Osteoblast (primary cell): ENCODE data around the gene NDUFS1. TPM values are rescaled to one million over a fixed set of nuclear protein-coding genes. Genes with fewer than 3 reads are reported as not detected.
"Not testable (repeated sequence)": the region's sequence is repeated elsewhere in the genome, so short reads cannot be mapped to it uniquely, and the experiment has no call there.

Experiments
- DNase-seq: peaks from one replicate; pipeline ENCODE4 v3.0.0; 2011; ENCODE audit warnings: low spot score, mixed read lengths; ENCODE audit not compliant: insufficient read length; ENCODE audit errors: missing footprints
- H2AFZ ChIP-seq: 2 replicates; pipeline ENCODE4 v1.6.0; 2011; ENCODE audit warnings: mild to moderate bottlenecking, low read length
- H3K27ac ChIP-seq: 2 replicates; pipeline ENCODE4 v1.5.1; 2011; ENCODE audit warnings: mild to moderate bottlenecking, low read depth, low read length, moderate library complexity
- H3K27me3 ChIP-seq: 2 replicates; pipeline ENCODE4 v1.6.0; 2012; ENCODE audit warnings: mild to moderate bottlenecking, control low read depth, inconsistent platforms, low read length, moderate library complexity; ENCODE audit not compliant: insufficient read depth
- H3K36me3 ChIP-seq: 2 replicates; pipeline ENCODE4 v1.5.1; 2011; ENCODE audit warnings: mild to moderate bottlenecking, low read length, control low read depth, moderate library complexity; ENCODE audit not compliant: insufficient read depth
- H3K4me1 ChIP-seq: 2 replicates; pipeline ENCODE4 v1.5.1; 2011; ENCODE audit warnings: mild to moderate bottlenecking, low read length, control low read depth, moderate library complexity; ENCODE audit not compliant: insufficient read depth
- H3K4me2 ChIP-seq: 2 replicates; pipeline ENCODE4 v1.6.0; 2011; ENCODE audit warnings: mild to moderate bottlenecking, low read length; ENCODE audit not compliant: insufficient read depth
- H3K4me3 ChIP-seq: fragments of 200-600 bp; sonication (generic); 3 replicates; pipeline ENCODE4 v1.5.1; 2012; ENCODE audit warnings: mild to moderate bottlenecking, low read length, inconsistent platforms; ENCODE audit not compliant: insufficient read depth
- H3K79me2 ChIP-seq: 2 replicates; pipeline ENCODE4 v1.6.0; 2012; ENCODE audit warnings: mild to moderate bottlenecking, low read length, control low read depth, inconsistent platforms; ENCODE audit not compliant: insufficient read depth
- H3K9me3 ChIP-seq: 2 replicates; pipeline ENCODE4 v1.5.1; 2011; ENCODE audit warnings: low read depth, low read length, control low read depth
- H4K20me1 ChIP-seq: 2 replicates; pipeline ENCODE4 v1.6.0; 2012; ENCODE audit warnings: mild to moderate bottlenecking, low read length, control low read depth; ENCODE audit not compliant: insufficient read depth
- total RNA-seq: library from RNA; depleted of rRNA; stranded (reverse); fragments of >200 nt; gene quantifications from 2 replicates; pipeline ENCODE4 v1.2.3, GENCODE V29; 2012
- TF ChIP-seq, protein P1 (sequence below): IDR thresholded peaks from 2 replicates; pipeline ENCODE4 v1.5.1; 2011; ENCODE audit warnings: mild to moderate bottlenecking, low read depth, low read length, moderate library complexity; ENCODE audit errors: extremely low read depth

Gene NDUFS1
- total RNA-seq, 1 donor: 98.4 TPM

DNA sequence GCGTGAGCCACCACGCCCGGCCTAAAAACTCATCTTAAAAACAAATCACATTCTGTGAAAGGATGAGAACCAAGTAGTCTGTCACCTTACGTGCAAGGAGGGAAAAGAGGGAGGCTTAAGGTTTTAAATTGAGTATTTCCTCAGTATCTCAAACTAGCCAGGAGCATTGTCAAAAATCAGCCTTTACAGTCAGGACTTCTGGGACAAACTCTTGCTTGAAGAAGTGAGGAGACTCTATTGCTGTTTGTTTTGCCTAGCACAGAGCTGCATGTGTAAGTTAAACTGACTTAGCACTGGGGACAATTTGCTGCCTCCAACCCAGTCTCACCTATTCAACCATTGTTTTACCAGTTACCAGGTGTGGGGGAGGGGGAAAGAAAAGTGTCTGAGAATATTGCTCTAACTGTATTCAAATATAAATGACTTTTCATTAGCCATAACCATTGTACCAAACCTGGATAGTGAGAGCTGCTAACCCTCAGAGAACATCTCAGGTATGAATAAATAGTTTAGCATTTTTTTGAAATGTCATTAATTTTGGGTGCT is 76.9 kb downstream of the NDUFS1 start:
- H3K9me3 ChIP-seq: no peaks in the 10 kb centered on the region
- no peaks in the 10 kb centered on the region for H3K27me3 ChIP-seq
- H3K4me2 ChIP-seq: no peak overlapping the region
- TF ChIP-seq, protein P1, sequence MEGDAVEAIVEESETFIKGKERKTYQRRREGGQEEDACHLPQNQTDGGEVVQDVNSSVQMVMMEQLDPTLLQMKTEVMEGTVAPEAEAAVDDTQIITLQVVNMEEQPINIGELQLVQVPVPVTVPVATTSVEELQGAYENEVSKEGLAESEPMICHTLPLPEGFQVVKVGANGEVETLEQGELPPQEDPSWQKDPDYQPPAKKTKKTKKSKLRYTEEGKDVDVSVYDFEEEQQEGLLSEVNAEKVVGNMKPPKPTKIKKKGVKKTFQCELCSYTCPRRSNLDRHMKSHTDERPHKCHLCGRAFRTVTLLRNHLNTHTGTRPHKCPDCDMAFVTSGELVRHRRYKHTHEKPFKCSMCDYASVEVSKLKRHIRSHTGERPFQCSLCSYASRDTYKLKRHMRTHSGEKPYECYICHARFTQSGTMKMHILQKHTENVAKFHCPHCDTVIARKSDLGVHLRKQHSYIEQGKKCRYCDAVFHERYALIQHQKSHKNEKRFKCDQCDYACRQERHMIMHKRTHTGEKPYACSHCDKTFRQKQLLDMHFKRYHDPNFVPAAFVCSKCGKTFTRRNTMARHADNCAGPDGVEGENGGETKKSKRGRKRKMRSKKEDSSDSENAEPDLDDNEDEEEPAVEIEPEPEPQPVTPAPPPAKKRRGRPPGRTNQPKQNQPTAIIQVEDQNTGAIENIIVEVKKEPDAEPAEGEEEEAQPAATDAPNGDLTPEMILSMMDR: no peak
- peaks cover 21% of the 10 kb centered on the region for H4K20me1 ChIP-seq
- DNase-seq: peak; percentile 37
- H2AFZ ChIP-seq: no peak overlapping the region
- peaks cover 68% of the 10 kb centered on the region for H3K79me2 ChIP-seq
- no peak overlapping the region for H3K27ac ChIP-seq
- H3K4me3 ChIP-seq: no peak overlapping the region
- no peaks in the 10 kb centered on the region for H3K36me3 ChIP-seq
- peaks cover 10% of the 10 kb centered on the region for H3K4me1 ChIP-seq

DNA sequence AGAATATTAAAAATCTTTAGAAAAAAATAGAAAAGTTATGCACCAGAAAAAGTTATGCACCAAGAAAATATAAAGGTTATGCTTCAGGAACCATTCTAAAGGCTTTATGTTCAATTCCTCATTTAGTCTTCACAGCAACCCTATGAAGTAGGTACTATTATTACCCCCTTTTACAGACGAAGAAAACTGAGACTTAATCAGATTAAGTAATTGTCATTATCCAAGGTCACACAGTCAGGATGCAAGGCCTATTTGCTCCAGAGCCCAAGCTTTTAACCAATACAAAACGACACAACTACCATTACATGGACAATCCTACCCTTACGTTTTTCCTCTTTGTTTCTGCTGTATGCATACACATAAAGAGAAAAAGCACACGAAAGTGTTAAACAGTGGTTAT is 78.3 kb downstream of the NDUFS1 start:
- no peak for DNase-seq
- TF ChIP-seq, protein P1: no peak
- Histone ChIP-seq H3K4me2 (no peak overlapping the region), H3K9me3 (no peaks in the 10 kb centered on the region), H3K4me3 (no peak overlapping the region), H3K36me3 (no peaks in the 10 kb centered on the region), H3K4me1 (peaks cover 10% of the 10 kb centered on the region), H2AFZ (no peak overlapping the region), H4K20me1 (peaks cover 21% of the 10 kb centered on the region), H3K27me3 (no peaks in the 10 kb centered on the region), H3K79me2 (peaks cover 77% of the 10 kb centered on the region), H3K27ac (no peak overlapping the region)

DNA sequence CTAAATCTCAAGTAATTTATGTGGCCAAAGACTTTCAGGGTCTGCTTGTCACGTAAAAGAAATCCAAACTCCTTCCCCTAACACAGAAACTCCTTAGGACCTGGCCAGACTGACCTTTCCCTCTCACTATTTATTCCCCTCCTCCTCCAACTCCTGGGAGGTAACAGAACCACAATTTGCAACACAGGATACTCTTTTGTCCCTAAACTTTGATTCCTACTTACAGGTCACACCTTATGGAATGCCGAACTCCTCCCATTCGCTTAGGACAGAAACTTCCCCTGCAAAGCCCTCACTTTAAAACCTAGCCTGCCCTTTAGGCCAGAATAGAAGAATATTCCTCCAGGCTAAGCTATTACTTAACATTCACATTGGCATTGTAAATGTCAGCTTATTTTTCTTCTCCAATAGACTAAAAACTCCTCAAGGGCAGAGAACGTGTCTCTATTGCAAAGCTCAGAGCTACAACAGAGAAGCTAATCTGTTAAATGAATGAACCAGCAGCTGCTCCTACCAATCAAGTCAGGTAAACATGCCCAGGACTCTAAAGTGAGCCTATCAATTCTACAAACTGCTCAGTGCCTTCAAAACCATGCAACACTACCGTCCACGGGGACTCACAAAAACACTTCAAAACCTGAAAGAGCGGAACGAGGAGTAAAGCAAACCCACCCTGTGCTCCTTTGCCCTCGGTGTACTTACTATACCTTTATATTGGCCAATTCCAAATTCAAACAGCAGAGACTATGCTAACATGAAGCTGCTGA is 79.4 kb downstream of the NDUFS1 start:
- H3K27ac ChIP-seq: no peak overlapping the region
- H4K20me1 ChIP-seq: peaks cover 21% of the 10 kb centered on the region
- H2AFZ ChIP-seq: no peak overlapping the region
- DNase-seq: peak; percentile 60
- H3K4me2 ChIP-seq: no peak overlapping the region
- H3K4me1 ChIP-seq: peaks cover 10% of the 10 kb centered on the region
- H3K79me2 ChIP-seq: peaks cover 86% of the 10 kb centered on the region
- no peaks in the 10 kb centered on the region for H3K27me3 ChIP-seq
- no peaks in the 10 kb centered on the region for H3K36me3 ChIP-seq
- H3K4me3 ChIP-seq: no peak overlapping the region
- no peaks in the 10 kb centered on the region for H3K9me3 ChIP-seq
- TF ChIP-seq, protein P1: no peak

DNA sequence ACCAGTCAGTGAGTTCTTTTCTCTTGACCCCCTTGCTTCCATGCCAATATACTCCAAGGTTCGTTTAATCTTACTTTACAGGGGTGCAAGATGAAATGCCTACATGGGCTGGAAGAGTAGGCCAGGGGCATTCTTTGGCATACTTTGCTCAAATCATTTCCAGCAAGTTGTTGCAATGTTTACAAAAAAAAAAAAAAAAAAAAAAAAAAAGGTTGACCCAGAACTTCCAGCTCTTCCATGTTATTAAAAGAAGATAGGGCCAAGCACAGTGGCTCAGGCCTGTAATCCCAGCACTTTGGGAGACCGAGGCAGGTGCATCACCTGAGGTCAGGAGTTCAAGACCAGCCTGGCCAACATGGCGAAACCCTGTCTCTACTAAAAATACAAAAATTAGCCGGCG is 81.4 kb downstream of the NDUFS1 start:
- H2AFZ ChIP-seq, H3K4me3 ChIP-seq, H3K4me1 ChIP-seq, DNase-seq, H3K36me3 ChIP-seq, H3K4me2 ChIP-seq, H3K27ac ChIP-seq, H3K27me3 ChIP-seq, H3K9me3 ChIP-seq: not testable (repeated sequence)
- H3K79me2 ChIP-seq: peaks cover 87% of the 10 kb centered on the region
- H4K20me1 ChIP-seq: peaks cover 24% of the 10 kb centered on the region
